HEK293 (cell line): ENCODE measurements around the gene TRPV2.

Experiments used
- CTCF ChIA-PET: fragments of 350-600 bp; formaldehyde crosslinking; extraction: SDS; loops from one replicate; lab custom pipeline; 2021; ENCODE audit warnings: antibody characterized with exemption; lab: Yijun Ruan, JAX
- POLR2A ChIA-PET: fragments of 300-600 bp; formaldehyde crosslinking; extraction: SDS; loops from one replicate; lab custom pipeline; 2020; ENCODE audit warnings: antibody characterized with exemption, inconsistent platforms; lab: Yijun Ruan, JAX
- H3K27ac ChIP-seq: fragments of 200-500 bp; sonication (Bioruptor generic); 2 replicates; pipeline ENCODE4 v1.5.1; 2014; ENCODE audit warnings: low read depth, low read length, control low read depth, inconsistent platforms; ENCODE audit errors: extremely low read depth
- H3K36me3 ChIP-seq, 2 experiments: fragments of 200-500 bp in 1 of 2; sonication (Bioruptor generic) in 1 of 2; 1 replicate in 1 of 2; 2 replicates in 1 of 2; pipeline ENCODE4 v1.5.1; 2014 to 2017; ENCODE audit warnings: inconsistent platforms in 2 of 2, low read length in 2 of 2; ENCODE audit not compliant: control insufficient read depth in 2 of 2, insufficient read depth in 1 of 2
- H3K4me1 ChIP-seq: fragments of 200-500 bp; sonication (Bioruptor generic); 2 replicates; pipeline ENCODE4 v1.5.1; 2014; ENCODE audit warnings: mild to moderate bottlenecking, low read length, inconsistent platforms; ENCODE audit not compliant: control insufficient read depth, insufficient read depth
- H3K4me3 ChIP-seq: 2 replicates; pipeline ENCODE4 v1.5.1; 2011; ENCODE audit warnings: low read depth, mild to moderate bottlenecking, control low read depth, low read length, moderate library complexity
- H3K9me3 ChIP-seq: fragments of 200-500 bp; sonication (Bioruptor generic); 2 replicates; pipeline ENCODE4 v1.5.1; 2014; ENCODE audit warnings: low read depth, low read length, inconsistent platforms; ENCODE audit not compliant: control insufficient read depth, insufficient read depth
- OVOL3 ChIP-seq: fragments of 450-650 bp; formaldehyde crosslinking; IDR thresholded peaks from 2 replicates; pipeline ENCODE4 v1.5.1; 2016; ENCODE audit warnings: missing biosample characterization, missing genetic modification characterization
- WT1 ChIP-seq: fragments of 450-650 bp; formaldehyde crosslinking; IDR thresholded peaks from 2 replicates; pipeline ENCODE4 v1.5.1; 2016; ENCODE audit warnings: missing biosample characterization, missing genetic modification characterization
- ZIC2 ChIP-seq: fragments of 450-650 bp; formaldehyde crosslinking; IDR thresholded peaks from 2 replicates; pipeline ENCODE4 v1.5.1; 2016; ENCODE audit warnings: missing biosample characterization, missing genetic modification characterization

Gene TRPV2

DNA sequence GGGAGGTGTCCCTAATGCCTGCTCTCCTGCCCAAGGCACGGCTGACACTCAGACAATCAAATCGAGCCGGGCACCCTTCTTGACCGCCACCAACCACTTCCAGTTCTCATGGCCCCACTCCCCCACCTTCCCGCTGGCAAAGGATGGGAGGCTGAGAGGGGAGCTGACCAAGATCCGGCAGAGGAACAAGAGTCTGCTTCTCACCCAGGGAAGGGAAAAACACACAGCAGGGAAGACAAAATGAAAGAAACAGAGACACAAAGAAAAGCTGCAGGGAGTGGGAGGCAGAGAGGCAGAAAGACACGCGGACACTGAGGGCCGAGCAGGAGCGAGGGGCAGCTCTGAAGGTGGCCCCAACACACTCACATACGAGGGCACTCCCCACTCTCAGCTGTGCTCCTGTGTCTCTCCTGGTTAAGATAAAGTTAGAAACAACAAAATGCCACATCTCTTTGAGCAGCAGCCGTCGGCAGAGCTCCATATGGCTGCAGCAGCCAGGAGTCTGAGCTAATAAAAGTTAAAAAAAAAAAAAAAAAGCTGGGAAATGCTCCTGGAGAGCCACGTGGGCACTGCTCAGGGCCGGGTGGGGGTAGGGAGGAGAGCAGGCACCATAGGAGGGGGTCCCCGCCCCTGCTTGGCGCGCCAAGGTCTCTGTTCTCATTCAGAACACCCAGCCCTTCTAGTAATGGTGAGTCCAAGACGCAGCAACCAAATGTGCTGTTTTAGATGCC, 69.2 kb downstream of the TRPV2 start:
- POLR2A ChIA-PET, result interaction anchor here (0.6 kb wide), 1 partner anchor 127 kb away, joined by 3 read pairs; no protein-coding TSS in a partner anchor
- CTCF ChIA-PET, result no interaction called here
- TF ChIP-seq ZIC2 (0 out of 2 replicates have a peak, but pooled peaks have one; percentile 8), WT1 (tag by site-specific recombination) (no peak), OVOL3 (tag by site-specific recombination) (no peak)
- H3K4me1 ChIP-seq, result peaks cover 6% of the 10 kb centered on the region
- no peak overlapping the region for H3K27ac ChIP-seq
- H3K9me3 ChIP-seq, result no peaks in the 10 kb centered on the region
- no peaks in the 10 kb centered on the region for H3K36me3 ChIP-seq
- H3K4me3 ChIP-seq, result no peak overlapping the region
